ENCODE measurements around the gene TEX50. TPM values are rescaled to one million over a fixed set of nuclear protein-coding genes. Genes with fewer than 3 reads are reported as not detected.
"Not testable (repeated sequence)": the region's sequence is repeated elsewhere in the genome, so short reads cannot be mapped to it uniquely, and the experiment has no call there.

The TEX50 gene, protein sequence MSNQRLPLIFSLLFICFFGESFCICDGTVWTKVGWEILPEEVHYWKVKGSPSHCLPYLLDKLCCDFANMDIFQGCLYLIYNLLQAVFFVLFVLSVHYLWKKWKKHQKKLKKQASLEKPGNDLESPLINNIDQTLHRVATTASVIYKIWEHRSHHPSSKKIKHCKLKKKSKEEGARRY
- total RNA-seq (2022) (not detected in 2 replicates), Bru-seq, nascent RNA (not detected), BruChase-seq, experiment 1, labeled RNA remaining after a 6-hour chase (not detected), BruChase-seq, experiment 2, labeled RNA remaining after a 2-hour chase (not detected)
- long read RNA-seq, result 0 reads

DNA sequence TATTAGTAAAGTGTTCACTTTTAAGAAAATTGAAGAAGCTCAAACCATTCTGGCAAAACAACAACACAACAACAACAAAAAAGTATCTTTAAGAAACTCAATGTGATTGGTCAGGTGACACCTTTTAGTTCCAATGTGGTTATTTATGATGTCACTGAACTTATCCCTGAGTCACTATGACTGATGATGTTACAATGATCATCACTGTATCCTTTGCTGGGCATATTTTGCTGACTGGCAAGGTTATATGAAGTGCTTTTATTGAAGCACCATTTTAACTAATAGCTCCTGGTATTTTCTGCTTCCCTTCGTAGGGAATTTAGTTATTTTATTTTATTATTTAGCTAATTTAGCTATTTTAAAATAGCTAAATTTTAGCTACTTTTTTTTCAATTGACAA, at the start of gene TEX50:
Gene TEX50 (plus strand): TSS at position 223 of the 400 bp plus-strand sequence. CDS start 184 bp downstream, outside the sequence.
- Mint-ChIP-seq H3K9me3 (ENCODE audit: low read depth, unreplicated experiment) (peaks cover 2% of the 10 kb centered on the region), H3K4me1 (ENCODE audit: low read depth, unreplicated experiment) (no peaks in the 10 kb centered on the region), H3K27me3 (ENCODE audit: unreplicated experiment) (no peaks in the 10 kb centered on the region), H3K36me3 (ENCODE audit: insufficient read depth, unreplicated experiment) (no peaks in the 10 kb centered on the region), H3K27ac (ENCODE audit: unreplicated experiment) (no peak within 1 kb of the TSS), H3K4me3 (ENCODE audit: low read depth, unreplicated experiment) (no peak within 1 kb of the TSS)
- no TSS peak for BruUV-seq (replicated peaks)
- intact Hi-C loops (cut with micrococcal nuclease; ENCODE audit: unreplicated experiment), result no loop called here
- TF ChIP-seq, protein P1, sequence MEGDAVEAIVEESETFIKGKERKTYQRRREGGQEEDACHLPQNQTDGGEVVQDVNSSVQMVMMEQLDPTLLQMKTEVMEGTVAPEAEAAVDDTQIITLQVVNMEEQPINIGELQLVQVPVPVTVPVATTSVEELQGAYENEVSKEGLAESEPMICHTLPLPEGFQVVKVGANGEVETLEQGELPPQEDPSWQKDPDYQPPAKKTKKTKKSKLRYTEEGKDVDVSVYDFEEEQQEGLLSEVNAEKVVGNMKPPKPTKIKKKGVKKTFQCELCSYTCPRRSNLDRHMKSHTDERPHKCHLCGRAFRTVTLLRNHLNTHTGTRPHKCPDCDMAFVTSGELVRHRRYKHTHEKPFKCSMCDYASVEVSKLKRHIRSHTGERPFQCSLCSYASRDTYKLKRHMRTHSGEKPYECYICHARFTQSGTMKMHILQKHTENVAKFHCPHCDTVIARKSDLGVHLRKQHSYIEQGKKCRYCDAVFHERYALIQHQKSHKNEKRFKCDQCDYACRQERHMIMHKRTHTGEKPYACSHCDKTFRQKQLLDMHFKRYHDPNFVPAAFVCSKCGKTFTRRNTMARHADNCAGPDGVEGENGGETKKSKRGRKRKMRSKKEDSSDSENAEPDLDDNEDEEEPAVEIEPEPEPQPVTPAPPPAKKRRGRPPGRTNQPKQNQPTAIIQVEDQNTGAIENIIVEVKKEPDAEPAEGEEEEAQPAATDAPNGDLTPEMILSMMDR (IDR thresholded peaks at IDR 0.05; ENCODE audit: unreplicated experiment), result no peak
- CTCF ChIA-PET, result interaction anchor here (0.6 to 1.2 kb wide), 2 partner anchors 11 to 14 kb away, joined by 3 read pairs; no protein-coding TSS in a partner anchor
- no peak for DNase-seq

DNA sequence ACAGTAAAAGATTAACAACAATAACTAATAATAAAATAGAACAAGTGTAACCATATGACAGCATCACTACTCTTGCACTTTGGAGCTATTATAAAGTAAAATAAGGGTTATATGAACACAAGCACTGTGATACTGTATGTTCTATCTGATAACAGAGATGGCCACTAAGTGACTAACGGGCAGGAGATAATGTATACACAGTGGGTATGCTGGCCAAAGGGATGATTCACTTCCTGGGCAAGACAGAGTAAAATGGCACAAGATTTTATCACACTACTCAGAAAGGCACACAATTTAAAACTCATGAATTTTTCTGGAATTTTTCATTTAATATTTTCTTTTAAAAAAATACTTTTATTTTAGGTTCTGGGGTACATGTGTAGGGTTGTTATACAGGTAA, 44.6 kb upstream of the TEX50 start:
- TF ChIP-seq, protein P1 (IDR thresholded peaks at IDR 0.05; ENCODE audit: unreplicated experiment), result no peak
- Mint-ChIP-seq H3K4me1 (ENCODE audit: low read depth, unreplicated experiment) (no peaks in the 10 kb centered on the region), H3K27me3 (ENCODE audit: unreplicated experiment) (no peaks in the 10 kb centered on the region), H3K9me3 (ENCODE audit: low read depth, unreplicated experiment) (peaks cover 4% of the 10 kb centered on the region), H3K4me3 (ENCODE audit: low read depth, unreplicated experiment) (no peak overlapping the region), H3K36me3 (ENCODE audit: insufficient read depth, unreplicated experiment) (no peaks in the 10 kb centered on the region), H3K27ac (ENCODE audit: unreplicated experiment) (no peak overlapping the region)
- intact Hi-C loops (cut with micrococcal nuclease; ENCODE audit: unreplicated experiment), result no loop called here
- no peak for DNase-seq
- CTCF ChIA-PET, result no interaction called here
- BruUV-seq (replicated peaks), result no TSS peak

DNA sequence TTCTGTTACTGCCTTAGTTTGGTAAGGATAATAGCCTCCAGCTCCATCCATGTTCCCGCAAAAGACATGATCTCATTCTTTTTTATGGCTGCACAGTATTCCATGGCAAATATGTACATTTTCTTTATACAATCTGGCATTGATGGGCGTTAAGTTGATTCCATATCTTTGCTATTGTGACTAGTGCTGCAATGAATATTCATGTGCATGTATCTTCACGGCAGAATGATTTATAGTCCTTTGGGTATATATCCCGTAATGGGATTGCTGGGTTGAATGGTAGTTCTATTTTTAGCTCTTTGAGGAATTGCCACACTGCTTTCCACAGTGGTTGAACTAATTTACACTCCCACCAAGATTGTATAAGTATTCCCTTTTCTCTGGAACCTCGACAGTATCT, 44.0 kb upstream of the TEX50 start:
- H3K4me1 Mint-ChIP-seq (ENCODE audit: low read depth, unreplicated experiment); intact Hi-C loops (cut with micrococcal nuclease; ENCODE audit: unreplicated experiment); DNase-seq; H3K27ac Mint-ChIP-seq (ENCODE audit: unreplicated experiment); H3K27me3 Mint-ChIP-seq (ENCODE audit: unreplicated experiment); H3K4me3 Mint-ChIP-seq (ENCODE audit: low read depth, unreplicated experiment); CTCF ChIA-PET; H3K36me3 Mint-ChIP-seq (ENCODE audit: insufficient read depth, unreplicated experiment); BruUV-seq (replicated peaks); H3K9me3 Mint-ChIP-seq (ENCODE audit: low read depth, unreplicated experiment): not testable (repeated sequence)

DNA sequence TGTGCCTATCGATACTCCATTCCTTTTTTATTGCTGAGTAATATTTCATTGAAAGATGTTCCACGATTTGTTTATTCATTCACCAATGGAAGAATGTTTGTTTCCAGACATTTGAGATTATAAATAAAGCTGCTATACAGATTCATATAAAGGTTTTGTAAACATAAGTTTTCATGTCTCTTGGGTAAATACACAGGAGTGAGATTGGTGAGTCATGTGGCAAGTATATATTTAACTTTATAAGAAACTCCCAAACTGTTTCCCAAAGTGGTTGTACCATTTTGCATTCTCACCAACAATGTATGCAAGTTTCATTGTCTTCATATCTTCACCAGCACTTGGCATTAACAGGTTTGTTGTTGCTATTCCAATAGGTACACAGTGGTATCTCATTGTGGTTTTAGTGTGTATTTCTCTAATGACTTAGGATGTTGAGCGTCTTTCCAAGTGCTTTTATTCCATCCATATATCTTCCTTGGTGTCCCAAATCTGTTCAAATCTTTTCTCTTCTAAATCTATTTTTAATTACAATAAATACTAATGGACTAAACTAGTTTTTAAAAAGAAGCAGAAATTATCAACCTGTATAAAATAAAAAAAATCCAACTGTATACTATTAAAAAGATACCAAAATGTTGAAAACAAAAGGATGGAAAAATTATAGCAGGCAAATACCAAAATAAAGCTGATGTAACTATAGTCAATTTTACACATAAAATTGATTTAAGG, 38.9 kb upstream of the TEX50 start:
- intact Hi-C loops (cut with micrococcal nuclease; ENCODE audit: unreplicated experiment), result no loop called here
- CTCF ChIA-PET, result no interaction called here
- Mint-ChIP-seq H3K4me3 (ENCODE audit: low read depth, unreplicated experiment) (no peak overlapping the region), H3K9me3 (ENCODE audit: low read depth, unreplicated experiment) (peaks cover 4% of the 10 kb centered on the region), H3K27me3 (ENCODE audit: unreplicated experiment) (no peaks in the 10 kb centered on the region), H3K36me3 (ENCODE audit: insufficient read depth, unreplicated experiment) (no peaks in the 10 kb centered on the region), H3K27ac (ENCODE audit: unreplicated experiment) (no peak overlapping the region), H3K4me1 (ENCODE audit: low read depth, unreplicated experiment) (no peaks in the 10 kb centered on the region)
- TF ChIP-seq, protein P1 (IDR thresholded peaks at IDR 0.05; ENCODE audit: unreplicated experiment), result no peak
- BruUV-seq (replicated peaks), result no TSS peak
- DNase-seq, result no peak

DNA sequence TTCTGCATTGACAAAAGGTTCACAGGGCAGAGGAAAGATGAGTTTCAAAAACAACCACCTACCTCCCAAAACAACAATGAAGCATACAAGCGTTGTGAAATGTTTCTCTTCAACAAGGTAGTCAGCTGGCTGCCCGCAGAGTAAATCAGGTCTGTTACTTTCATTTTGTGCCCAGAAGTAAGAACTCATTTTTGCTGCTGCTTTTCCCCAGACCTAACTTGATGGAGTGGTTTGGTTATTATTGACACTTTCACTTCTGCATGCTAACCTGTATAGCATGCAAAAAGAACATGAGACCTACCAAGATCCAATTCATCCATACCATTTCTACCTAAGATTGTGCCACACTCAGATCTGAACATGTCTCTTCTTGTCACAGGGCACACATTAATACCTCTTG, 33.5 kb upstream of the TEX50 start:
- intact Hi-C loops (cut with micrococcal nuclease; ENCODE audit: unreplicated experiment), result no loop called here
- Mint-ChIP-seq H3K4me1 (ENCODE audit: low read depth, unreplicated experiment) (no peaks in the 10 kb centered on the region), H3K36me3 (ENCODE audit: insufficient read depth, unreplicated experiment) (no peaks in the 10 kb centered on the region), H3K27ac (ENCODE audit: unreplicated experiment) (no peak overlapping the region), H3K27me3 (ENCODE audit: unreplicated experiment) (no peaks in the 10 kb centered on the region), H3K9me3 (ENCODE audit: low read depth, unreplicated experiment) (no peaks in the 10 kb centered on the region), H3K4me3 (ENCODE audit: low read depth, unreplicated experiment) (no peak overlapping the region)
- DNase-seq, result no peak
- CTCF ChIA-PET, result no interaction called here
- TF ChIP-seq, protein P1 (IDR thresholded peaks at IDR 0.05; ENCODE audit: unreplicated experiment), result no peak
- no TSS peak for BruUV-seq (replicated peaks)
